GM15510 (cell line): ENCODE data around the gene TANGO6.

Experiments used
- POLR2A ChIP-seq: IDR thresholded peaks from 3 replicates; pipeline ENCODE4 v1.6.1; 2011; ENCODE audit warnings: borderline replicate concordance; ENCODE audit not compliant: insufficient read length; ENCODE audit errors: extremely low read depth

Gene TANGO6

DNA sequence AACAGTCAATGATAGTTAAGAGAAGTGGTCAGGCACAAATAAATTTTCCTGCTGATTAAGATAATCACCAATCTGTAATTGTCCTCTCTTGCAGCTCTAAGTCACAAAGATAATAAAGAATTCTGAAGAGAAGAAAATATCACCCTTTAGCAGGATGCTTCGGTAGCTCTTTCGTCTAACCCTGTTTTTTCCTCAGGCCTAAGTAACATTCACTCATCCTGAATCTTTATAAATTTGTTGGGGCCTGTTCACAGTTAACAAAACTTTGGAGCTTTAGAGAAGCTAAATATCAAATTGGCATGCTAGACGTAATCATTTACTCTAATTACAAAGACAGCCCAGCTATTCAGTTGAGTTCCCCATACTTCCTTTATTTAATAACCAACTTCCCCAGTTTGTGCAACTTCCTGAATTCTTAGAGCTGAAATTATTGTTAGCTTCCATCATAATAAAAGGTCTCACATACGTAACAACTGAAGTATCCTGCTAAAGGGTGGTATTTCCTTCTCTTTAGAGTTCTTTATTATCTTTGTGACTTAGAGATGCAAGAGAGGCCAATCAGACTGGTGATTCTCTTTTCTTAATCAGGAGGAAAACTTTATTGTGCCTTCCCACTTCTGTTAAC is 118.6 kb downstream of the TANGO6 start:
- no peak for TF ChIP-seq POLR2A

DNA sequence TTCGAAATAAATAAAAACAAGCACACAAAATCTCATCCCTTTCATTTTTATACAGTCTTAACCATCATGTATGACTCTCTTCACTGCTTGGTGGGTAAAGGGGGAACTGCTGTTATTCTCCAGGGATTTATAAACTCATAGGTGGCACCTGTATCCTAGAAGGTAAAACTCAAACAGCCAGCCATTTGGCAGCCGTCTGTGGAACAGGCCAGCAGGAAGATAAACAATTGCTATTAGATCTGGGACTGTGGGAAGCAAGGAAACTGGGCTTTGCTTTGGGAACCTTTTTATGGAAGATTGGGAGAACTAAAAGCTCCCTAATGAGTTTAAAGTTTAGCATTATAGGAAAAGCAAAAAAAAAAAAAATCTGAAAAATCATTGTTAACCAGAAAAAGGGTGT is 126.0 kb downstream of the TANGO6 start:
- TF ChIP-seq POLR2A = no peak

DNA sequence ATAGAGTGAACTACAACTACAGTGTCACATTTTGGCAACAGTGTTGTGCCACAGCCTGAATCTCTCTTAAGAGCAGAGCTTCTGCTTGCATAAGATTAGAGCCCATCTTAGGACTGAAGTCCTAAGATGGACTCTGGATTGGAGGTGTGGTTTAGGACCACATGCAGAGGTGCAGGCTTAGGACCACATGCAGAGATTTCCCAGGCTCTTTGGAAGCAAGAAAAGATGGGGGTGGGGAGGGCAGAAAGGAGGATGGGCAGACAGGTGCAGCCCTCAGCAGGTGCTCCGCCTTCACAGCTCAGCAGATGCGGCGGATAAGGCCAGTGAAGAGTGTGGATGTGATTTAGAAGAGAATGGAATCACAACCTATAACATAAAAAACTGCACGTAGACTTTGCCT is 128.7 kb downstream of the TANGO6 start:
- no peak for TF ChIP-seq POLR2A

DNA sequence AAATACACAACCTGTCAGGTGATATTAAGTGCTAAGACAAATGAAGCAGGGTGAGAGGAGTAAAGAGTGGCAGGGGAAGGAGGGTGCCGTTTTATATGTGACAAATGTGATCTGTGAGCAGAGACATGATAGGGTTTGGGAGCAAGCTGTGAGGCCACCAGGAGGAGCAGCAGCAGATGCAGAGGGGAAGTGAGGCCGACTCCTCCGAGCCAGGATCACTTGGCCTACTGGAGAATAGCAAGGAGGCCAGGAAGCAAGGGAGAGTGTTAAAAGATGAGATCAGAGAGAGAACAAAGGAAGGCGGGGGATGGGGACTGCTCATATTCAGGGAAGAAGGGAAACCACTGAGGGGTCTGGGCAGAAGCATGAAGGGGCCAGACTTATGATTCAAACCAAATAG is 129.4 kb downstream of the TANGO6 start:
- no peak for TF ChIP-seq POLR2A

DNA sequence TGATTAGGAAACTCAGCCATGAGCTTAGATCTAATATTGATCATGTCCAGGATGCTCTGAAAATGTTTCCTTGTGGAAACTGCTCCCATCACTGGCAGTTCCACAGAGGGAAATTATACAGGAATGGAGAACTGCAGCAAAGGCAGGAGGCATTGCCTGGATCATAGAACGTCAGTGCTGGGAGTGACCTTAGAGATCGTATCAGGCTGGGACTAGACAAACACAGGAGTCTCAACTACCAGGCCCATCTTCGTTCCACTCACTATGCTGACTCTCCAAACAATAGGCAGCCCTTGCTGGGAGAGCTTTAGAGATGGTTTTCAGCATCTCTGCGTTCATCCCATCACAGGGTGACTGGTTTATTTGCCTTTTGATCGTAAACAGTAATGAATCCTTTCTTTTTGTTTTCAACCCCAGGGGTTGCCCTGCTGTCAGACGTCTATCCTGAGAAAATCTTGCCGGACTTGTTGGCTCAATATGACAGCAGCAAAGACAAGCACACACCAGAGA is 130.3 kb downstream of the TANGO6 start:
- no peak for TF ChIP-seq POLR2A

DNA sequence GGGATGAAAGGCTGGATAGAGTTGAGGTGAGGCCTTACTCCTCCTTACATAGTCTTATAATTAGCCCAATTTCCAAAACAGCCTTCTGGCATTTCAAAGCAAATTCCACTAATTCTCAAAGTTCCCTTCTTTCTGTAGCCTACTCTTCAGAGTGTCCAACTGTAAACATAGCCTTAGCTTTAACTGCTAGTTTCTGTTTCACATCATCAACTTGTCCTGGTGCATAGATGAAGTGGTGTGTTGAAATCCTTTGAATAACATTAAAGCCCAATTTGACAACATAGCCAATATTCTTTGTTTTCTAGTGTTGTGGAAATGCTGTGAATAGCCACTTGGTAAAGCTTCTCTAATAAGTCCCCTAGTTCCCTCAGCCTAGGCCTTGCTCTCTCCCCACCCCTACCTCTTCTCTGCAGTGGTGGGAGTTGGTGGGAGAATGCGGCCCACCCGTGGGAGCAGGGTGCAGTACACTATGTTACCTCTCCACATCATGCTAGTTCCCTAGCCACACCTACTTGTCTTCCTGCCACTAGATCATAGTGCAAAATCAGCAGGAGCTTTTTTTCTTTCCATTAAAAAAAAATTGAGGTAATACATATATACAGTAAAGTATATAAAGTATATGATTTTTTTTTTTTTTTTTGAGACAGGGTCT is 135.1 kb downstream of the TANGO6 start:
- no peak for TF ChIP-seq POLR2A

DNA sequence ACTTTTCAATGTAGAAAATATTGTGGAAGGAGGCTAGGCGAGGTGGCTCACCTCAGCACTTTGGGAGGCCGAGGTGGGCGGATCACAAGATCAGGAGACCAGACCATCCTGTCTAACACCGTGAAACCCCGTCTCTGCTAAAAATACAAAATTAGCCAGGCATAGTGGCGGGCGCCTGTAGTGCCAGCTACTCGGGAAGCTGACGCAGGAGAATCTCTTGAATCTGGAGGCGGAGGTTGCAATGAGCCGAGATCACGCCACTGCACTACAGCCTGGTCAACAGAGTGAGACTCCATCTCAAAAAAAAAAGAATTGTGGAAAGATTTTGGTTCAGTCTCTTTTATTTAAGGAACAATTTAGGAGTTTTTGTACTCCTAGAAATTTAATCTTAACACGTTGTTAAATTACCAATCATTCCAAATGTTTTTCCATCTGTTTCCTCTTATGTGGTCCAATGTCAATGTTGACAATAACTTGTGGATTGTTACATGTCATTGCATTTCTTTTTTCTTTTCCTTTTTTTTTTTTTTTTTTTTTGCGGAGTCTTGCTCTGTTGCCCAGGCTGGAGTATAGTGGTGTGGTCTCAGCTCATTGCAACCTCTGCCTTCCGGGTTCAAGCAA is 137.5 kb downstream of the TANGO6 start:
- no peak for TF ChIP-seq POLR2A

DNA sequence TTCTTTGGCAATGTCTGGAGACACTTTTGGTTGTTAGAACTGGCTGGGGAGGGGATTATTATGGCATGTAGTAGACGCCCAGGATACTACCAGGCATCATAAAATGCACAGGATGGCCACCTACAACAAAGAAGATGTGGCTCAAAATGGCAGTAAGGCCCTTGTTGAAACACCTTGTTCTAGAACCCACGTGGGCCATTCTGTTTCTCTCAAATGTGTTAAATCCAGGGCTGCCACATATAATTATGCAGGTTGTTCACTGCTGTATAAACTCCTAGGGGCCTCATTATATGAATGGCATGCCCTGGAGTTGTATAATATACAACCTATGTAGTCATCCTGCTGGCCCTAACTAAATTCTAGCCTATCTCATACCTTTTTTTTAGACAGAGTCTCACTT is 138.6 kb downstream of the TANGO6 start:
- no peak for TF ChIP-seq POLR2A

DNA sequence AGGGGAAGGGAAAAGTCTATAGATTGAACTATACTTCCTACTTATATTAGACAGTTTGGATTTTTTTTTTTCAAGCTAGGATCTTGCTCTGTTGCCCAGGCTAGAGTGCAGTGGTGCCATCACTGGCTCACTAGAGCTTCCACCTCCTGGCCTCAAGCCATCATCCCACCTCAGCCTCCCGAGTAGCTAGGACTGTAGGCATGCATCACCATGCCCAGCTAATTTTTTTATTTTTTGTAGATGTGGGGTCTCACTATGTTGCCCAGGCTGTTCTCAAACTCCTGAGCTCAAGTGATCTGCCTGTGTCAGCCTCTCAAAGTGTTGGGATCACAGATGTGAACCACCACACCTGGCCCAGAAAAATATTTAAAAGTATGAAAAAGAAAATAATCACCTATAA is 141.1 kb downstream of the TANGO6 start:
- TF ChIP-seq POLR2A = no peak

DNA sequence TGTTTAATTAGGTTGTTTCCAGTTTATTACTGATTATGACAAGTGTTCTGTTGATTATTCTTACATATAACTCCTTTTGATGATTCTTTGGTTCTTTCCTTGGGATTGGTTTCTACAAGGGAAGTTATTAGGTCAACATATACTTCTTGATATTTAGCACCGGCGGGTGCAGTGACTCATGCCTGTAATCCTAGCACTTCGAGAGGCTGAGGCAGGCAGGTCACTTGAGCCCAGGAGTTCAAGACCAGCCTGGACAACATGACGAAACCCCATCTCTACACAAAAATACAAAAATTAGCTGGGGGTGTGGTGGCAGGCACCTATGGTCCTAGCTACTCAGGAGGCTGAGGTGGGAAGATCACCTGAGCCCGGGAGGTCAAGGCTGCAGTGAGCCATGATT is 141.9 kb downstream of the TANGO6 start:
- TF ChIP-seq POLR2A = no peak

DNA sequence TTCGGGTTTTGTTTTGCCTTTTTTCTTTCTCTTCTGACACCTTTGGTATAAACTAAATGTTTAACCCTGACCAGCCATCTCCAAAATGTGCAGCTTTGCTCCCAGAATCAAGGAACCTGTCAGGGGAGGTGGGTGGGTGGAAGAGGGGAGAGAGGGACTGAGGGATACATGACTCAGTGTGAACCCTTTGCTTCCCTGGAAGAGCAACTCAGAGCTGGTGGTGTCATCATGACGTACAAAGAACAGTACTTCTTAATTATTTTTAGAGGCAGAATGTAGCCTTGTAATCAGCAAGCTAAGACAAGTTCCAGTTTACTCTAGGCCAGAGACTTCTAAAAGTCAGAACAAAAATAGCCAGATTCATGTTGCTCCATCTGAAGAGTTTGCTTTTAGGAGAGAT is 142.5 kb downstream of the TANGO6 start:
- TF ChIP-seq POLR2A = no peak

DNA sequence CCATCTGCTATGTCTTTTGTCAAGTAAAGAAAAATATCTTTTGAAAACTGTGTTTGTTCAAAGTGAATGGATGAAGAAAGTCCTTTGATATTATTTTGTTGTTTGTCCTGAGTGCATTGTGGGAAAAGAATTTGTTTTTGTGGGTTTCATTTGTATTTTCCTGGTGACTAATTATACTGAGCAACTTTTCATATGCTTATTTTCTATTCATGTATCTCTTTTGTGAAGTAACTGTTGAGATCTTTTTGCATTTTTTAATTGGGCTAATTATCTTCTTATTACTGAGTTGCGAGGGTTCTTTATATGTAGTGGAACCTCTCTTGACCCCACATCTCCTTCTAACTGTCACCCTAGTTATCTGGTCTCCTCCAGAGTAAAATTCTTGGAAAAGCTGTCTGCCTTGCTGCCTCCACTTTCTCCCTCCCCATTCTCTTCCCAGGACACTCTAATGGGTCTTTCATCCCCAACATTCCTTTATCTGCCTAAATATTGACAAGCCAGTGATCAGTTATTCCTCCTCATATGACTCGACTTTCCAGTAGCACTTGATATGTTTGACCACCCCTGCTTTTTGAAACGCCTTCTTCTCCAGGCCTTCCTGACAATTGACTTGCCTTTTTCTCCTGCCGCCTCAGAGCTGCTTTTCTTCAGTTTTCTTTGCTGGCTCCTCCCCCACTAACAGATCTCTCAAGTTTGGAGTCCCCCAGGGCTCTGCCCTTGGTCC is 144.6 kb downstream of the TANGO6 start:
- TF ChIP-seq POLR2A = no peak

DNA sequence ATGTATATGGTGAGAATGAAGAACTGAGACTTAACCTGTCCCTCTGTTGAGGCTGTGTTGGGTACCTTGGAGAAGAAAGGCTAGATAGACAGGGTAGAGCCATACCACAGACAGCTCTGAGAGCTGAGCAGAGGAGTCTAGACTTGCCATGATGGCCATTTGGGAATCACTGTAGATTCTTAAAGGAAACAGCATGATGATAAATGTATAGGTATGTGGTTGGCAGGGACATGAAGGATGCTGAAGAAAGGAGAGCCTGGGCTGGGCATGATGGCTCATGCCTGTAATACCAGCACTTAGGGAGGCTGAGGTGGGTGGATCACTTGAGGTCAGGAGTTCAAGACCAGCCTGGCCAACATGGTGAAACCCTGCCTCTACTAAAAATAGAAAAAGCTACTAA is 147.7 kb downstream of the TANGO6 start:
- no peak for TF ChIP-seq POLR2A

DNA sequence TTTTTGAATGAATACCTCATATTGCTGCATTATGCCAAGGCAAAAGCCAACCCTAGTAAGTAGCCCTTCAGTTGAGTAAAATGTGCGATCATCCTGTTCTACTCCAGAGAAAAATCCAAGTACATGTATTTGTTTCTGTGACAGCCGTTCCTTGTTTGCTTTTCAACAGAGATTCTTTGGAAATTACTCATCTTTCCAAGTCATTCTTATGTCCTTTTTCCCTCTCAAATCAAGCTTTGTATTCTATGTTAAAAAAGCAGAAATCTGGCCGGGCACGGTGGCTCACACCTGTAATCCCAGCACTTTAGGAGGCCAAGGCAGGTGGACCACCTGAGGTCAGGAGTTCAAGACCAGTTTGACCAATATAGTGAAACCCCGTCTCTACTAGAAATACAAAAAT is 149.2 kb downstream of the TANGO6 start:
- TF ChIP-seq POLR2A = no peak

DNA sequence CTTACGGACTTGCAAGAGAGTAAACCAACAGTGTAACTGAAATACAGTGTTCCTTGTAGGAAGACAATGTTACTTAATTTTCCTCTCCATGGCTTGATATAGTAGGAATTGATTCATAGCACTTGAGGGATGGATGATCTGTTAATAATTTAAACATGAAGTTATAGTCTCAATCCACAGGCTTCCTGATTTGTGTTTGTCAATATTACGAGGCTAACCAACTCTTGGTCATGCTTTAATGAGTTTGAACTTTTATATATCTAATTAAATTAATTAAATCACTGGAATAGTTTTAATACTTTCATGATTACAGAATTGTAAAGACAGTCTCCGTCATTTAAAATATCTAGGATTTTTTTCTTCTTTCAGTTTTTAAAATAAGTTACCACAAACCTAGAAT is 150.1 kb downstream of the TANGO6 start:
- TF ChIP-seq POLR2A = no peak
